ENCODE measurements around the gene SORCS2. TPM values are rescaled to one million over a fixed set of nuclear protein-coding genes. Genes with fewer than 3 reads are reported as not detected.

SORCS2 gene
- total RNA-seq, 1 donor from 2014 or later: under 0.01 TPM

- no peak for DNase-seq (ENCODE audit: low read depth in 2 of 2)
Observed at GRCh38 chr4:7369511-7369910, 177.2 kb downstream of the SORCS2 start.

- no peak for DNase-seq (ENCODE audit: low read depth in 2 of 2)
Observed at GRCh38 chr4:7370038-7370437, 177.7 kb downstream of the SORCS2 start.

GRCh38 chr4:7371210-7371941 is 179.0 kb downstream of the SORCS2 start:
- DNase-seq (ENCODE audit: low read depth in 2 of 2): no peak

- DNase-seq (ENCODE audit: low read depth in 2 of 2): no peak
Observed at GRCh38 chr4:7372673-7373072, 180.3 kb downstream of the SORCS2 start.

- no peak for DNase-seq (ENCODE audit: low read depth in 2 of 2)
Observed at GRCh38 chr4:7374571-7374970, 182.2 kb downstream of the SORCS2 start.

- no peak for DNase-seq (ENCODE audit: low read depth in 2 of 2)
Observed at GRCh38 chr4:7375427-7375826, 183.1 kb downstream of the SORCS2 start.

- DNase-seq (ENCODE audit: low read depth in 2 of 2): no peak
Observed at GRCh38 chr4:7377223-7377865, 185.0 kb downstream of the SORCS2 start.

GRCh38 chr4:7379186-7379585 is 186.8 kb downstream of the SORCS2 start:
- no peak for DNase-seq (ENCODE audit: low read depth in 2 of 2)

GRCh38 chr4:7379719-7380118 is 187.4 kb downstream of the SORCS2 start:
- DNase-seq (ENCODE audit: low read depth in 2 of 2): no peak

GRCh38 chr4:7381221-7381889 is 189.0 kb downstream of the SORCS2 start:
- no peak for DNase-seq (ENCODE audit: low read depth in 2 of 2)

GRCh38 chr4:7381890-7382633 is 189.7 kb downstream of the SORCS2 start:
- no peak for DNase-seq (ENCODE audit: low read depth in 2 of 2)

- no peak for DNase-seq (ENCODE audit: low read depth in 2 of 2)
Observed at GRCh38 chr4:7382634-7383014, 190.3 kb downstream of the SORCS2 start.

- no peak for DNase-seq (ENCODE audit: low read depth in 2 of 2)
Observed at GRCh38 chr4:7383266-7383665, 190.9 kb downstream of the SORCS2 start.

GRCh38 chr4:7384003-7384928 is 191.9 kb downstream of the SORCS2 start:
- DNase-seq (ENCODE audit: low read depth in 2 of 2): no peak

GRCh38 chr4:7384929-7385890 is 192.9 kb downstream of the SORCS2 start:
- no peak for DNase-seq (ENCODE audit: low read depth in 2 of 2)

- DNase-seq (ENCODE audit: low read depth in 2 of 2): no peak
Observed at GRCh38 chr4:7387925-7388324, 195.6 kb downstream of the SORCS2 start.

- no peak for DNase-seq (ENCODE audit: low read depth in 2 of 2)
Observed at GRCh38 chr4:7388627-7389026, 196.3 kb downstream of the SORCS2 start.

GRCh38 chr4:7389101-7389701 is 196.9 kb downstream of the SORCS2 start:
- DNase-seq (ENCODE audit: low read depth in 2 of 2): no peak

- no peak for DNase-seq (ENCODE audit: low read depth in 2 of 2)
Observed at GRCh38 chr4:7389719-7390118, 197.4 kb downstream of the SORCS2 start.

Data from dermis microvascular lymphatic vessel endothelial cell (primary cell).